SH-SY5Y (cell line): ENCODE data around the gene VAT1L.

Source experiments
- GATA2 ChIP-seq: IDR thresholded peaks from 2 replicates; pipeline ENCODE4 v1.6.1; 2011; ENCODE audit warnings: mild to moderate bottlenecking, low read depth, low read length
- GATA3 ChIP-seq: IDR thresholded peaks from 2 replicates; pipeline ENCODE4 v1.6.1; 2011; ENCODE audit warnings: low read depth, mild to moderate bottlenecking, low read length, moderate library complexity

DNA sequence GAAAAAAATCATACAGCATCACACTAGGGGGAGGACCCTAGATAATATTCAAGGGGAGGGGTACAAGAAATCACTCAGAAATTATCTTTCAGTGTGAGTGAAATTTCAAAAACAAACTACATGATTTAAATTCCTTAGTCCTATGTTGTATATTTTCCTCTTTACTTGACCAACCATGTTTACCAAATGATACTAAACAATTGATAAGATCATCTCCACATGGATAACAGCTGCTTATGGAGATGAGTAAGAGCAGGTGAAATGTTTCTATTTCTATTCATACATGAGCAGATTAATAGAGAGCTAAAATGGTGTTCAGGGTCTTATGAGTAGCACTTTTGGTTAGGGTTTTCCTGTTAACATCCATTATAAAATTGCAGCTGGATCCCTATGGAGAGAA lies 7.3 kb upstream of the VAT1L start:
- TF ChIP-seq GATA3 (no peak), GATA2 (no peak)
